ENCODE results near the gene MAP6D1. TPM values are rescaled to one million over a fixed set of nuclear protein-coding genes. Genes with fewer than 3 reads are reported as not detected.
"Not testable (repeated sequence)": the region's sequence is repeated elsewhere in the genome, so short reads cannot be mapped to it uniquely, and the experiment has no call there.

Gene MAP6D1
- total RNA-seq, 1 donor from 2014 or later = 2.2 TPM

DNA sequence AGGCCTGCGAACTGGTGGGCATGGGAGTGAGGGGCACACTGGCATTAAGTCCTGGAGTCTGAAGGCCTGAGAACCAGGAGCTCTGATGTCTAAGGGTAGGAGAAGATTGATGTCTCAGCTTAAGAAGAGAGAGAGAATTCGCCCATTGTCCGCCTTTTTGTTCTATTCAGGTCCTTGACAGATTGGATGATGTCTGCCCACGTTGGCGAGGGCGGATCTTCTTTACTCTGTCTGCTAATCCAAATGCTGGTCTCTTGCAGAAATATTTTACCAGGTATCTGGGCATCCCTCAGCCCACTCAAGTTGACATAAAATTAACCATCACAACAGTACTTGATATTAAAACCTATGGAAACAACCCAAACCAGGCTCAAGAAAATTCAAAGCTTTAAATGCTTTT lies 44.1 kb downstream of the MAP6D1 start:
- intact Hi-C loops (cut with micrococcal nuclease) = no loop called here
- no peak for DNase-seq (ENCODE audit: low spot score)
- no peaks in the 10 kb centered on the region for H3K27me3 Mint-ChIP-seq (ENCODE audit: insufficient read depth)
- H3K4me1 Mint-ChIP-seq (ENCODE audit: low read depth) = peaks cover 11% of the 10 kb centered on the region
- no peaks in the 10 kb centered on the region for H3K9me3 Mint-ChIP-seq
- H3K36me3 Mint-ChIP-seq (ENCODE audit: low read depth) = peaks cover 50% of the 10 kb centered on the region
- no peak overlapping the region for H3K4me3 Mint-ChIP-seq
- H3K27ac Mint-ChIP-seq = no peak overlapping the region

- DNase-seq (ENCODE audit: low spot score) = no peak
- Mint-ChIP-seq H3K27ac (no peak overlapping the region), H3K4me1 (ENCODE audit: low read depth) (peaks cover 11% of the 10 kb centered on the region), H3K27me3 (ENCODE audit: insufficient read depth) (no peaks in the 10 kb centered on the region), H3K36me3 (ENCODE audit: low read depth) (peaks cover 51% of the 10 kb centered on the region), H3K9me3 (no peaks in the 10 kb centered on the region), H3K4me3 (no peak overlapping the region)
- intact Hi-C loops (cut with micrococcal nuclease) = no loop called here
Observed at GRCh38 chr3:183779896-183780465, 45.4 kb downstream of the MAP6D1 start.

DNA sequence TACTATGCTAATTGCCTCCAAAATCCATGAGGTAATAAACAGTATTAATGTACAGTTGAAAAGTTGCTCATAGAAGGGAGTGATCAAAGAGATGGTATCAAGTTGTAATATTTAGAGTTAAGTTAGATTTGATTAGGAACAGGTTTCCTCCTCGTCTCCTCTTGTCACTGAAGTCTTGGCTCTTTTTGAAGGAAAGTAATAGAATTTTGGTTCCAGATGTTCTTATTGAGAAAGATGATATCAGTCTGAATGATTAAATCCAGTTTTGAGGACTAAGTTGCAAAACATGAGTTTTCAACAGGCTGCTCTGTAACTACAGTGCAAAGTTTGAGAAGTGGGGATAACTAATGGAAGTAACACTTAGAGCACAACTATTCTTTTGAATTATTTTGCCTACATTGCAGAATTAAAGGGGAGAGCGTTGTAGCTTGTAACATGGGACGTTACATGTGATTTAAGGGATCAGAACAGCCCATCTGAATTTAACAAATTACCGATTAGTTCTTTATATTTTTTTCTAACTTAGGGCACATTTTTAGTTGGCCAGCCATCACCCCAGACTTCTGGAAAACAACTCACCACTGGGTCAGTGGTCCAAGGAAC lies 48.3 kb downstream of the MAP6D1 start:
- peak overlapping the region; percentile 6 for H3K27ac Mint-ChIP-seq
- H3K9me3 Mint-ChIP-seq = no peaks in the 10 kb centered on the region
- no peaks in the 10 kb centered on the region for H3K27me3 Mint-ChIP-seq (ENCODE audit: insufficient read depth)
- H3K4me3 Mint-ChIP-seq = no peak overlapping the region
- intact Hi-C loops (cut with micrococcal nuclease) = no loop called here
- no peaks in the 10 kb centered on the region for H3K4me1 Mint-ChIP-seq (ENCODE audit: low read depth)
- peaks cover 46% of the 10 kb centered on the region for H3K36me3 Mint-ChIP-seq (ENCODE audit: low read depth)
- DNase-seq (ENCODE audit: low spot score) = no peak

DNA sequence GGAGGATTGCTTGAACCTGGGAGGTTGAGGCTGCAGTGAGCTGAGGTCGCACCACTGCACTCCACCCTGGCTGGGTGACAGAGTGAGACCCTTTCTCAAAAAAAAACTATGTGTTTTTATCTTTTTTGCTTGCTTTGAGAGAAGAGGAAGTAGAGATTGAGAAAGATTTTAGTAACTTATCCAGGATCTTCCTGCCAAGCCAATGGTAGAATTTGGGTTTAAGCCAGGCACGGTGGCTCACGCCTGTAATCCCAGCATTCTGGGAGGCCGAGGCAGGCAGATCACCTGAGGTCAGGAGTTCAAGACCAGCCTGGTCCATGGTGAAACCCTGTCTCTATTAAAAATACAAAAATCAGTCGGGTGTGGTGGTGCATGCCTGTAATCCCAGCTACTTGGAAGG lies 48.9 kb downstream of the MAP6D1 start:
- H3K9me3 Mint-ChIP-seq; H3K4me1 Mint-ChIP-seq (ENCODE audit: low read depth); H3K27ac Mint-ChIP-seq; H3K27me3 Mint-ChIP-seq (ENCODE audit: insufficient read depth); intact Hi-C loops (cut with micrococcal nuclease); DNase-seq (ENCODE audit: low spot score); H3K4me3 Mint-ChIP-seq: not testable (repeated sequence)
- peaks cover 42% of the 10 kb centered on the region for H3K36me3 Mint-ChIP-seq (ENCODE audit: low read depth)

DNA sequence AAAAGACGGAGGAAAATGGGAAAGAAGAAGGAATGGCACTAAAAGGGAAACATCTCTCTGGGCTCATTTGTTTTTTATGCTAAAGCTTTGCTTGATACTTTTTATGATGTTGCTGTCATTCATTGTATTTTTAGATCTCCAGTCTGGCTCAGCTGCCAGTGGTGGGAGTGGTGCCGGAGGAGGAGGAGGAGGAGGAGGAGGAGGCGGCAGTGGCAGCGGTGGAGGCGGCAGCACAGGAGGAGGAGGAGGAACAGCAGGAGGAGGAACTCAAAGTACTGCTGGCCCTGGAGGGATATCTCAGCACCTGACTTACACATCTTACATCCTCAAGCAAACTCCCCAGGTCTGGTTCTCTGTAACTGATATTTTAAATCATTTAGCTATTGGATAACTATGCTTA lies 49.6 kb downstream of the MAP6D1 start:
- intact Hi-C loops (cut with micrococcal nuclease) = no loop called here
- no peaks in the 10 kb centered on the region for H3K9me3 Mint-ChIP-seq
- no peak overlapping the region for H3K4me3 Mint-ChIP-seq
- H3K27ac Mint-ChIP-seq = peak overlapping the region; percentile 32
- peaks cover 40% of the 10 kb centered on the region for H3K36me3 Mint-ChIP-seq (ENCODE audit: low read depth)
- DNase-seq (ENCODE audit: low spot score) = no peak
- no peaks in the 10 kb centered on the region for H3K4me1 Mint-ChIP-seq (ENCODE audit: low read depth)
- no peaks in the 10 kb centered on the region for H3K27me3 Mint-ChIP-seq (ENCODE audit: insufficient read depth)

DNA sequence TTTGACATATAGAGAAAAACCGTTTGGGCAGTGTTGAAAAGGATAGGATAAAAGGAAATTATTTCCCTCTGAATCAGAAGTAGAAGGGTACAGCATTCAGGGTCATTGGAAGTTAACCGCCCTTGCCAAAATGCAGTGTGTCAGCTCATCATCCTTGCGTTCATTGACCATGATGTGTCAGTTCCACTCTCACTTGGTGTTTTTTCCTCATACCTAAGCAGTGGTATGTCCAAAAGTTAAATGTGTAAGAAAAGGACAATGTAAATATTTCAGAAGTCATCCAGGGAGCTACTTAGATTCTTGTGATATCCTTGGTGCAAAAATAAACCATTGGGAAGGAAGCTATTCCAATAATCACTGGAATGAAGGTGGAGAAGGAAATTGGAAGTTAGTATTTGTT lies 50.7 kb downstream of the MAP6D1 start:
- H3K27me3 Mint-ChIP-seq (ENCODE audit: insufficient read depth) = no peaks in the 10 kb centered on the region
- no peaks in the 10 kb centered on the region for H3K9me3 Mint-ChIP-seq
- intact Hi-C loops (cut with micrococcal nuclease) = no loop called here
- no peaks in the 10 kb centered on the region for H3K4me1 Mint-ChIP-seq (ENCODE audit: low read depth)
- no peak overlapping the region for H3K4me3 Mint-ChIP-seq
- peaks cover 40% of the 10 kb centered on the region for H3K36me3 Mint-ChIP-seq (ENCODE audit: low read depth)
- no peak overlapping the region for H3K27ac Mint-ChIP-seq
- DNase-seq (ENCODE audit: low spot score) = no peak

DNA sequence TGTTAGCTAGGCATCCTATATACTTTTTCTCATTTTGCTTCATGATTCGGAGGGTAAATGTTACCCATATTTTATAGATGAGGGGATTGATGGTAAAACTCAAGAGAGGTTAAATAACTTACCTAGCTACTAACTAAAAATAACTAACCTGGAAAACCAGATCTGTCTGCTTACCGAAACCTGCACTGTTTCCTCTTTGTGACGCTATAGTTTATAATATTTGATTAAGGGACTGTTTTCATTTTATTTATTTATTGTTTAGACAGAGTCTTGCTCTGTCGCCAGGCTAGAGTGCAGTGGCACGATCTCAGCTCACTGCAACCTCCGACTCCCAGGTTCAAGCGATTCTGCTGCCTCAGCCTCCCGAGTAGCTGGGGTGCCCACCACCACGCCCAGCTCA lies 55.9 kb downstream of the MAP6D1 start:
- DNase-seq (ENCODE audit: low spot score) = no peak
- Mint-ChIP-seq H3K27me3 (ENCODE audit: insufficient read depth) (no peaks in the 10 kb centered on the region), H3K4me1 (ENCODE audit: low read depth) (peaks cover 7% of the 10 kb centered on the region), H3K36me3 (ENCODE audit: low read depth) (peaks cover 27% of the 10 kb centered on the region), H3K9me3 (no peaks in the 10 kb centered on the region), H3K27ac (no peak overlapping the region), H3K4me3 (no peak overlapping the region)
- intact Hi-C loops (cut with micrococcal nuclease) = loop anchor here (5.0 kb wide), 2 partner anchors 132 to 287 kb away; partner anchors contain the start of gene KLHL24

DNA sequence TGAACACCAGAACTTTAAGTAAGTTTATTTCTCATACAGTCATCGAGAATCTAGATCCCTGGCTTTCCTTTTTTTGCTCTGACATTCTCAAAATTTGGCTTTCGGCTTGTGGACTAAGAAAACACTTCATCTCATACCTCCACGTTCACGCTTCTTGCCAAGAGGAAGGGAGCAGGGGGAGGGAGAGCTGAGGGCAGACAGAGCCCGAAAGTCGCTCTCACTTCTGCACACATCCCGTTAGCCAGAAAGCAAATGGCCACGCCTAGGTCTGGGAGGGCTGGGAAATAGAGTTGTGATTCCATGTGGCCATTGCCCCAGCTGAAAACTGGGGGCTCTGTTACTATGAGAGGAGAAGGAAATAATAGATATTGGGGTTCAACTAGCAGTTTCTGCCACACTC lies 57.3 kb downstream of the MAP6D1 start:
- intact Hi-C loops (cut with micrococcal nuclease) = loop anchor here (5.0 kb wide), 2 partner anchors 131 to 286 kb away; partner anchors contain the start of gene KLHL24
- Mint-ChIP-seq H3K9me3 (no peaks in the 10 kb centered on the region), H3K27me3 (ENCODE audit: insufficient read depth) (no peaks in the 10 kb centered on the region), H3K4me1 (ENCODE audit: low read depth) (peaks cover 7% of the 10 kb centered on the region), H3K27ac (no peak overlapping the region), H3K4me3 (no peak overlapping the region), H3K36me3 (ENCODE audit: low read depth) (peaks cover 19% of the 10 kb centered on the region)
- no peak for DNase-seq (ENCODE audit: low spot score)

- Mint-ChIP-seq H3K4me1 (ENCODE audit: low read depth) (peaks cover 7% of the 10 kb centered on the region), H3K36me3 (ENCODE audit: low read depth) (peaks cover 26% of the 10 kb centered on the region), H3K4me3 (no peak overlapping the region), H3K27me3 (ENCODE audit: insufficient read depth) (no peaks in the 10 kb centered on the region), H3K27ac (no peak overlapping the region), H3K9me3 (no peaks in the 10 kb centered on the region)
- intact Hi-C loops (cut with micrococcal nuclease) = loop anchor here (1.0 to 5.0 kb wide), 9 partner anchors 117 to 645 kb away; partner anchors contain the start of genes KLHL24, KLHL6 and PARL
- peak; percentile 63 for DNase-seq (ENCODE audit: low spot score)
Observed at GRCh38 chr3:183766745-183767606, 58.4 kb downstream of the MAP6D1 start.

- Mint-ChIP-seq H3K9me3 (no peaks in the 10 kb centered on the region), H3K27me3 (ENCODE audit: insufficient read depth) (no peaks in the 10 kb centered on the region), H3K4me1 (ENCODE audit: low read depth) (peaks cover 7% of the 10 kb centered on the region), H3K27ac (peak overlapping the region; percentile 21), H3K4me3 (no peak overlapping the region), H3K36me3 (ENCODE audit: low read depth) (peaks cover 29% of the 10 kb centered on the region)
- no peak for DNase-seq (ENCODE audit: low spot score)
- intact Hi-C loops (cut with micrococcal nuclease) = loop anchor here (2.0 to 5.0 kb wide), 3 partner anchors 129 to 284 kb away; partner anchors contain the start of genes KLHL24 and KLHL6
Observed at GRCh38 chr3:183766107-183766506, 59.3 kb downstream of the MAP6D1 start.

Other genes starting within 250 kb of the MAP6D1 start
- 8.2 and 8.7 TPM in 2 replicates for gene KLHL24, start 190.0 kb downstream of the MAP6D1 start, total RNA-seq
- 54.2 and 57.4 TPM in 2 replicates for gene YEATS2, start 127.8 kb downstream of the MAP6D1 start, total RNA-seq
- gene PARL, start 59.3 kb upstream of the MAP6D1 start, total RNA-seq = 93.7 and 98.2 TPM in 2 replicates
- gene ABCC5, start 192.3 kb upstream of the MAP6D1 start, total RNA-seq = 18.0 and 18.7 TPM in 2 replicates
- gene HTR3D, start 206.2 kb upstream of the MAP6D1 start, total RNA-seq = not detected in 2 replicates
- not detected in 2 replicates for gene HTR3C, start 227.5 kb upstream of the MAP6D1 start, total RNA-seq

Data from activated T-helper 1 cell treated with anti-CD3 and anti-CD28 coated beads, Interleukin-12 subunit alpha, Interleukin-12 subunit beta, Interleukin-2, Interleukin-4 antibody, amounts not matched to agents 30 ng/mL and 10 ng/mL and 1 ng/mL, durations not matched to agents 14 hours and 24 hours and 36 hours (primary cell).